ENCODE results near the gene ZNF488. TPM values are rescaled to one million over a fixed set of nuclear protein-coding genes. Genes with fewer than 3 reads are reported as not detected.

ZNF488 gene
- total and polyA plus RNA-seq, 10 of the 15 experiments (the other 5 are each of a cell fraction or from before 2014, with no cell fraction given): not detected

- 0% methylated on average over 2 of the region's 2 CpGs for WGBS (ENCODE audit: insufficient coverage, insufficient replicate concordance, low lambda C conversion rate, missing lambda C conversion rate)
- CTCF ChIA-PET: no interaction called here
- in situ Hi-C loops (cut with MboI): no loop called here
Observed at GRCh38 chr10:47359101-47359500, 25.0 kb downstream of the ZNF488 start.

More at GRCh38 chr10:47359101-47359500, 25.0 kb downstream of the ZNF488 start:
- Histone ChIP-seq H3K27me3 (replicated peaks in 1 of 2; ENCODE audit: control insufficient read depth in 2 of 2, insufficient read depth in 2 of 2, low read length in 1 of 2) (no peaks in the 10 kb centered on the region; a peak in 1 of 4 replicates), H3K9ac (ENCODE audit: control insufficient read depth, insufficient read depth, low read length) (no peak overlapping the region), H3K36me3 (ENCODE audit: control insufficient read depth in 2 of 2, insufficient read depth in 2 of 2, low read length in 1 of 2) (no peaks in the 10 kb centered on the region), H4K20me1 (ENCODE audit: control insufficient read depth, insufficient read depth) (no peaks in the 10 kb centered on the region), H3K27ac (ENCODE audit: control insufficient read depth, insufficient read depth) (no peak overlapping the region), H3K4me2 (ENCODE audit: control insufficient read depth, insufficient read depth) (no peak overlapping the region), H3K4me1 (ENCODE audit: control insufficient read depth, insufficient read depth, low read length) (no peaks in the 10 kb centered on the region), H3K4me3 (no peak overlapping the region), H3K79me2 (ENCODE audit: control insufficient read depth, insufficient read depth, low read length) (no peaks in the 10 kb centered on the region), H3K9me3 (replicated peaks; ENCODE audit: control insufficient read depth, insufficient read depth, low read length) (no peaks in the 10 kb centered on the region), H2AFZ (ENCODE audit: control insufficient read depth, low read depth, low read length) (no peak overlapping the region)
- ChIA-PET POLR2A (no interaction called here), SMC1A (ENCODE audit: uncharacterized antibody, unreplicated experiment) (no interaction called here), RAD21 (ENCODE audit: unreplicated experiment) (no interaction called here)
- DNase-seq (ENCODE audit: low read depth, low spot score) (no peak), ATAC-seq (no peak), FAIRE-seq (no peak)
- TF ChIP-seq SMC3 (IDR thresholded peaks at IDR 0.05; ENCODE audit: borderline replicate concordance, low read length) (no peak), CHD2 (IDR thresholded peaks at IDR 0.05; ENCODE audit: borderline replicate concordance, low read depth, low read length) (no peak), TARDBP (IDR thresholded peaks at IDR 0.05; ENCODE audit: borderline replicate concordance) (no peak), CBX5 (IDR thresholded peaks at IDR 0.05; ENCODE audit: low read depth) (no peak)
- TF ChIP-seq, protein P1, sequence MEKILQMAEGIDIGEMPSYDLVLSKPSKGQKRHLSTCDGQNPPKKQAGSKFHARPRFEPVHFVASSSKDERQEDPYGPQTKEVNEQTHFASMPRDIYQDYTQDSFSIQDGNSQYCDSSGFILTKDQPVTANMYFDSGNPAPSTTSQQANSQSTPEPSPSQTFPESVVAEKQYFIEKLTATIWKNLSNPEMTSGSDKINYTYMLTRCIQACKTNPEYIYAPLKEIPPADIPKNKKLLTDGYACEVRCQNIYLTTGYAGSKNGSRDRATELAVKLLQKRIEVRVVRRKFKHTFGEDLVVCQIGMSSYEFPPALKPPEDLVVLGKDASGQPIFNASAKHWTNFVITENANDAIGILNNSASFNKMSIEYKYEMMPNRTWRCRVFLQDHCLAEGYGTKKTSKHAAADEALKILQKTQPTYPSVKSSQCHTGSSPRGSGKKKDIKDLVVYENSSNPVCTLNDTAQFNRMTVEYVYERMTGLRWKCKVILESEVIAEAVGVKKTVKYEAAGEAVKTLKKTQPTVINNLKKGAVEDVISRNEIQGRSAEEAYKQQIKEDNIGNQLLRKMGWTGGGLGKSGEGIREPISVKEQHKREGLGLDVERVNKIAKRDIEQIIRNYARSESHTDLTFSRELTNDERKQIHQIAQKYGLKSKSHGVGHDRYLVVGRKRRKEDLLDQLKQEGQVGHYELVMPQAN (conservative IDR thresholded peaks at IDR 0.05): no peak
- TF ChIP-seq, protein P2, sequence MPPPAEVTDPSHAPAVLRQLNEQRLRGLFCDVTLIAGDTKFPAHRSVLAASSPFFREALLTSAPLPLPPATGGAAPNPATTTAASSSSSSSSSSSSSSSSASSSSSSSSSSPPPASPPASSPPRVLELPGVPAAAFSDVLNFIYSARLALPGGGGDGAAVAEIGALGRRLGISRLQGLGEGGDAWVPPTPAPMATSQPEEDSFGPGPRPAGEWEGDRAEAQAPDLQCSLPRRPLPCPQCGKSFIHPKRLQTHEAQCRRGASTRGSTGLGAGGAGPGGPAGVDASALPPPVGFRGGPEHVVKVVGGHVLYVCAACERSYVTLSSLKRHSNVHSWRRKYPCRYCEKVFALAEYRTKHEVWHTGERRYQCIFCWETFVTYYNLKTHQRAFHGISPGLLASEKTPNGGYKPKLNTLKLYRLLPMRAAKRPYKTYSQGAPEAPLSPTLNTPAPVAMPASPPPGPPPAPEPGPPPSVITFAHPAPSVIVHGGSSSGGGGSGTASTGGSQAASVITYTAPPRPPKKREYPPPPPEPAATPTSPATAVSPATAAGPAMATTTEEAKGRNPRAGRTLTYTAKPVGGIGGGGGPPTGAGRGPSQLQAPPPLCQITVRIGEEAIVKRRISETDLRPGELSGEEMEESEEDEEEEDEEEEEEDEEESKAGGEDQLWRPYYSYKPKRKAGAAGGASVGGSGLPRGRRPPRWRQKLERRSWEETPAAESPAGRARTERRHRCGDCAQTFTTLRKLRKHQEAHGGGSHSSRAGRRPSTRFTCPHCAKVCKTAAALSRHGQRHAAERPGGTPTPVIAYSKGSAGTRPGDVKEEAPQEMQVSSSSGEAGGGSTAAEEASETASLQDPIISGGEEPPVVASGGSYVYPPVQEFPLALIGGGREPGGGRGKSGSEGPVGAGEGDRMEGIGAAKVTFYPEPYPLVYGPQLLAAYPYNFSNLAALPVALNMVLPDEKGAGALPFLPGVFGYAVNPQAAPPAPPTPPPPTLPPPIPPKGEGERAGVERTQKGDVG (CRISPR knock-in tag; IDR thresholded peaks at IDR 0.05): no peak
- intact Hi-C loops (cut with micrococcal nuclease; ENCODE audit: unreplicated experiment): no loop called here
- no TSS peak for BruUV-seq (replicated peaks)
